ENCODE results near the gene KCNQ1OT1.
A peak's percentile ranks its signal among the peaks of the same experiment; 100 is the strongest.

Gene KCNQ1OT1

DNA sequence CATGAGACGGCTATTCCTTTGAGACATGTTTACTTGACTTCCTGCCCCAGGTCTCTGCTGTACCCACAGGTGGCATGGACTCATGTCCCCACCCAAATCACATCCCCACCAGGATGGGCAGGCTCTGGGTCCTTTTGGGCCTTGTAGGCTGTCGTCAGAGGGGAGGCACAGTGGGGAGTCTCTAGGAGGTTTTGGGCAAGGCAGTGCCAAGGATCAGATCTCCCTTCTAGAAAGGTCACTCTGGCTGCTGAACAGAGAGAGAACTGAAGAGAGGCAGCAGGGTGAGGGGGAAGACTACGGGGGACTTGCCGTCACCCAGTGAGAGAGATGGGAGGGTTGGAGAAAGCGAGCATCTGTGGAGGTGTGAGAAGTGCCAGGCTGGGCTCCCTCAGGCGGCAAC lies 4.6 kb upstream of the KCNQ1OT1 start:
- DNase-seq (ENCODE audit: insufficient read length, low spot score) (no peak), FAIRE-seq (no peak)

DNA sequence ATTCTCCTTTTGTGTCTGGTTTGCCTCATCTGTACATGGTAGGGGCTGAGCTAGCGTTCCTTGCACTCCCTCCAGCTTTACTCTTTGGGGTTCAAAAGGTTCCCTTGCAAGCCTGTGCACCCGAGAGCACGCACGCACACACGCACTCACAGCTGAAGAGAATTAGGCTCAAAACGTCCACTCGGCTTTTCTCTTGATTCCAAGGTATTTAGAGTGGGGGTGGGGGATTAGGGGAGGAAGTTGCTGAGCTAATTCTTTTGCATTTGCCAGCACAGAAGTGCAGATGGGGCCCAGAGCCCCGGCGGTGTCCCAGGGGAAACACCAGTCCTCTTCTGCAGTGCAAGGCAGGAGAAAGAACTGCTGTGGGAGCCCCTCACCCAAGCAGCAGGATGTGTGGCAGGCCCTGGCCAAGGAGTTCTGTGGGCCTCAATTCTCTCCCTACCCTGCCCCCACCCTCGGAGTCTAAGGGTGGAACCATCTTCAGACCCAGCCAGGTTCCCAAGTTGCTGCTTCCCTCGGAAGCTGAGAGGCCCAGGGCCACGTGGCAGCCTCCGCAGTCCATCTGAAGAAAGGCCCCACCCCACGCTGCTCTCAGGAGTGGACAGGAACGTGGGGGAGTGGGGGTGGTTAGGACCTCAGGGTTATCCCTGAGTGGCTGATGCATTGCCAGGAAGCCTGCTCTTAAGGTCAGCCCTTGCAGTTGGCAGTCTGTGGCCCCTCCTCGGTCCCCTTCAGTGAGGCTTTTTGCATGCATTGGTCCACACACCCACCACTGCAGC lies 3.8 kb upstream of the KCNQ1OT1 start:
- FAIRE-seq (no peak), DNase-seq (ENCODE audit: insufficient read length, low spot score) (no peak)

DNA sequence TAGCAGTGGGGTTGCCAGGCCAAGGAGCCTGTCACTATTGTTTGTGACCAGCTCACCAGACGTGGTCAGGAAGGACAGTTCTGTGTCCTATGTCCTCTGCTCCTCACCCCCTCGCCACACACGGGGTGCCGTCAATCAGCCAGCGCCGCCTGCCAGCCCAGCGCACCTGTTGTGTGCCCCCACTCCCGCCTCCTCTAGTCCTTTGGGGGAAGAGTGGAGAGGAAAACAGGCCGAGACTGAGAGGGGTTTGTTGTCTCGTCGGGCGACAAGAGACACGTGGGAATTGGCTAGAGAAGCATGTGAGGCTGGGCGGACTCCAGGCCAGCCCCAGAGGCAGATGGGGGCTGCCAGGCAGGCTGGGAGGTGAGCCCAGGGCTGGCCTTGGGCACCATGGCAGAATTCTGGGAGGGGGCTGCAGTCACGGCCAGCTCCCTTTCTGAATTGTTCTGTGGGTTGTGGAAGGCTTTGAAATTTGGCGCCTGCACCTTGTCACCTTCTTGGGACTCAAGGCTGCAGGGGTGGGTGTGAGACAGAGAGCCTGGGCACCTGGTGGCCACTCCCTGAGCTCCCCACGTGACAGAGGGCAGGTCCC lies 3.1 kb upstream of the KCNQ1OT1 start:
- no peak for DNase-seq (ENCODE audit: insufficient read length, low spot score)
- no peak for FAIRE-seq

DNA sequence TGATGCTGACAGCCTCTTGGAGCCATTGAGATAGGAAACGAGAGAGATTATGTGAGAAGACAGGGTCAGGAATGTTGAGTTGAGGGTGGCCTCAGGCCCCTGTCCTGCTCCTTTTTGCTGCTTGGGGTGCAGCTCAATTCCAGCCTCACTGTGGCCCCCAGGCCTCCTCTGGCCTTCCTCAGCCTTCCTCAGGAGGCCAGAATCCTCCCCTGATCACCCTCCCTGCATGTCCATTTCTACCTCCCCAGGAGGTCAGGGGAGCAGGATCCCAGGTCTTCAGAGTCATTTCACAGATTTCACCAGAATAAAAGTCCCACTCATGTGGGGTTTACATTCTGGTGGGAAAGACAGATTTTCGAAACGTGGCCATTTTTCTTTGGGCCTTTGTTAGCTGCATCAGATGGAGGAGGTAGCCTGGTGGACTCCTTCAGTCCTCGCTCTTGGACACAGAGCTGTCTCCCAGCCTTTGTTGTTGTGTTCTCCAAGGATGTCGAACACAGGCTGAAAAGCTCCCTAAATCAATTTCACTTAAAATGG lies 2.2 kb upstream of the KCNQ1OT1 start:
- no peak for FAIRE-seq

DNA sequence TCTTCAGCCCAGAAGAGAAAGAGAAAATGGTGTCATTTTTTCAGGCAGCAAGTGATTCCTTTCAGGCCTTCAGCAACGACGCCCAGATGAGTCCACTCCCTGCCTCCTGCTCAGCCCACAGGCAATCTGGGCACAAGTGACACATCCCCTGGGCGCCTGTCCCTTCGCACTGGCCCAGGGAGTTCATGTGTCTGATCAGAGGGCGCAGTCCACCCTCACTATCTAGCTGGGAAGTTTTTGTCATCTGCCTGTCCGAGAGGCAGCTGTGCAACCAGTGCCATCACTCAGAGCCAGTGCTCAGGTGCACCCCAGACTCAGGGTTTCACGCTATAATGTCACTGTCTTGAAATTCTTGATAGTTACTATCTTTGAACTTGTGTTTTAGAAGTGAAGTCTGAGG lies 1.4 kb upstream of the KCNQ1OT1 start:
- FAIRE-seq (no peak), DNase-seq (ENCODE audit: insufficient read length, low spot score) (no peak)

More for the DNA sequence above, 2.2 kb upstream of the KCNQ1OT1 start:
- DNase-seq (ENCODE audit: insufficient read length, low spot score), result no peak

- peak; percentile 44 for FAIRE-seq
- no peak for DNase-seq (ENCODE audit: insufficient read length, low spot score)
Measured at GRCh38 chr11:2700415-2701211, 819 bp upstream of the KCNQ1OT1 start.

DNA sequence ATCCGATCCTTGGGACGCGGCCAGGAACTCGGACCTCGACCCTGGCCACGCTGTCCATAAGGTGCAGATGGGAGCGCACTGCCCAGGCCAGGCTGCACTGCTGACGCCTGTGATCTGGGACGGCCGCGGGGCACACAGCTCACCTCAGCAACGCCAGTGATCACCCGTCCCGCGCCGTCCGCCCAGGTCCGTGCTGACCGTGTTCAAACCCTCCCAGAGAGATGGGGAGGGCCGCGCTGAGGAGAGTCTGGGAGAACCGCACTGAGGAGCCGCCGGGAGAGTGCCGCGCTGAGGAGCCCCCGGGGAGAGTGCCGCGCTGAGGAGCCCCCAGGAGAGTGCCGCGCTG lies 636 bp downstream of the KCNQ1OT1 start:
- DNase-seq (ENCODE audit: insufficient read length, low spot score), result no peak
- FAIRE-seq, result no peak

GRCh38 chr11:2698386-2699184 lies 1.2 kb downstream of the KCNQ1OT1 start:
- FAIRE-seq, result no peak

GRCh38 chr11:2697866-2698265 lies 1.9 kb downstream of the KCNQ1OT1 start:
- FAIRE-seq (no peak), DNase-seq (ENCODE audit: insufficient read length, low spot score) (no peak)

More at GRCh38 chr11:2698386-2699184, 1.2 kb downstream of the KCNQ1OT1 start:
- no peak for DNase-seq (ENCODE audit: insufficient read length, low spot score)

DNA sequence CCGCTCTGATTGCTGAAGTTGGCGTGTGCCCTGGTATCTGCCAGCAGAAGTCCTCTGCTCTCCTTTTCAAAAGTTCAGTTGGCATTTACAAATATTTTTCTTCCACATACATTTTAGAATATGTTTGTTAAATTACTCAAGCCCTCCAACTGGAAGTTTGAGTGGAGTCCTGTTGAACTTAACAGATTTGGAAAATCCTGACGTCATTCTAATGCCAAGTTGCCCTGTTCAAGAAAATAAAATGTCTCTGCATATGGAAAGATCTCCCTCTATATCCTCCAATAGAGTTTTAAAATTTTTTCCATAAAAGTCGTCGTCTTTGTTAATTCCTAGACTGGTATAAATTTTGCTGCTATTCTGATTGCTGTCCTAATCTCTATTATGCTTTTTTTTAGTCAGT lies 3.3 kb downstream of the KCNQ1OT1 start:
- FAIRE-seq (no peak), DNase-seq (ENCODE audit: insufficient read length, low spot score) (no peak)

DNA sequence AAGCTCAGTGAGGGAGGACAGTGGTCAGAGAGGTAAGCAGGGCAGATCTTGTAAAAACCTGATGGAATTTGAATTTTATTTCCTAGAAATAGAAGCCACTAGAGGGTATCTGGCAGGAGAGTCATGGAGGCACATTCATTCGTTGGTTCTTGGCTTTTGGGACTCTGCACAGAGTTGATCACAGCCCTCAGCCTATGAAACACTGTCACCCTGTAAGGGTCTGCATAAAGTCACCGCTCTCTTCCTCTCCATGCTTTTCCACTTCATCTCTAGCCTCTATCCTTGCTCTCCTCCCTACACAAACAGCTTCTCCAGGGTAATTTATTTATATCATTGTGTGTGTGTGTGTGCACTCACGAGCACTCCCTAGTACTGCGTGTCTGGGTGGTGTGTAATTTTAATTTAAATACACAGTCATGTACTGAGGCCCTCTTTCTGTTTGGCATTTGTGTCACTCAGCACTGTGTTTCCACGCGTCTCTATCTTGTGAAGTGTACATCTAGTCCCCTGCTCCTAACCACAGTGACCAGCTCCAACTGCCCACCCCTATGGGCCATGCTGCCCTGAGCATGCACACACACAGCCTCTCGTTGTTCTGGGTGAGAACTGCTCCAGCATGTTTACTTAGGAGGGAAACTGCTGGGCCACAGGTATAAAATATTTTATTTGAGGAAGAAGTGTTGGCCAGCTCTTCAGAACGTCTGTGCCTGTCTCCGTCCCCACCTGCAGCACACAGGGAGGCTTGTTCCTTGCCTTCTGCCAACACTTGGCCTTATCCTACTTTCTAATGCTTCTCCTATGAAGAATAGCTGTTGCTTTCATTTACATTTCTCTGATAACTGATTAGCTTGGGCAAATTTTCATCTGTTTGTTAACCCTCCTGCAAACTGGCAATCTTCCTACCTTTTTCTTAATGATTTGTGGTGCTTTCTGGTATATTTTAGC lies 4.5 kb downstream of the KCNQ1OT1 start:
- DNase-seq (ENCODE audit: insufficient read length, low spot score) (no peak), FAIRE-seq (no peak)

- DNase-seq (ENCODE audit: insufficient read length, low spot score), result no peak
- FAIRE-seq, result no peak
Measured at GRCh38 chr11:2694495-2694894, 5.3 kb downstream of the KCNQ1OT1 start.

DNA sequence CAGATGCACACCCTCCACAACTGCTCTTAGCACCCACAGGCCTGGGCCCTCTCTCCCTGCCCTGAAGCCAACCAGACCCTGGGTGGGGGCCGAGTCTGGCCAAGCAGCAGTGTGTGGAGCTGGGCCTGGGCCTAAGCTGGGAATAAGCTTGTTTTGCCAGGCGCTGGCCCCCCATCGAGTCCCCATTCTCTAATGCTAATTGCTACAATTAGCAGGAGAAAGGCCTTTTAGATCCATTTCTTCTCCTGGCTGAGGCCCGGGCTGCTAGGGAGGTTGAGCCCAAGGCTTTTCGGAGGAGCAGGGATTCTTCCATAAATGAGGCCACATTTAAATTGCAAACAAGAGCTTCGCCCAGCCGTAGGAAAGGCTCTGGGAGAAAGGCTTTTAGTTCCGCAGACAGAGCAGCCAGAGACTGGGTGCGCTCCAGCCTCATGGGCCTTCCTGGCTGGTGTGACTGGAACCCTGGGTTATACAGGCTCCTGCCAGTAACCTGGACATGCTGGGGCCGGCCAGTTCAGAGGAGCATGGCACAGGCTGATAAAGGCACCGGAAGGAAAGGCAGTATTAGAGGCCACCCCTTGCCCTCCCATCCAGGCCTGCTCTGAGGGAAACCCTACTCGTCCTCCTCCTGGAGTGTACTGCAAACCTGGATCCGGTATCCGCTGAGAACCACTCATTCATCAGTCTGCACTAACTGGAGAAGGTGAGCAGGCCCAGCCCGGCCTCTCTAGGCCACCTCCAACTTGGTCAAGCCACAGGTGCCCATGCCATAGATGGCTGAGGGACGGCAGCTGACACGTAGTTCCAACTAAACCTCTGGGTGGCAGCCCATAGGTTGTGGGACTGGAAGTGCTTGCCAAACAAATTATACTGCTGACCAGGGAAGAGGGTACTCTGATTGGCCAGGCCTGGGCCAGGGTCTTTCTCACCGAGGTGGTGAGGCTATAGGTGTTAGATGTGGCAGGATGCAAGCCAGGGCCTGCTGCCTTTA lies 6.2 kb downstream of the KCNQ1OT1 start:
- no peak for FAIRE-seq
- no peak for DNase-seq (ENCODE audit: insufficient read length, low spot score)

DNA sequence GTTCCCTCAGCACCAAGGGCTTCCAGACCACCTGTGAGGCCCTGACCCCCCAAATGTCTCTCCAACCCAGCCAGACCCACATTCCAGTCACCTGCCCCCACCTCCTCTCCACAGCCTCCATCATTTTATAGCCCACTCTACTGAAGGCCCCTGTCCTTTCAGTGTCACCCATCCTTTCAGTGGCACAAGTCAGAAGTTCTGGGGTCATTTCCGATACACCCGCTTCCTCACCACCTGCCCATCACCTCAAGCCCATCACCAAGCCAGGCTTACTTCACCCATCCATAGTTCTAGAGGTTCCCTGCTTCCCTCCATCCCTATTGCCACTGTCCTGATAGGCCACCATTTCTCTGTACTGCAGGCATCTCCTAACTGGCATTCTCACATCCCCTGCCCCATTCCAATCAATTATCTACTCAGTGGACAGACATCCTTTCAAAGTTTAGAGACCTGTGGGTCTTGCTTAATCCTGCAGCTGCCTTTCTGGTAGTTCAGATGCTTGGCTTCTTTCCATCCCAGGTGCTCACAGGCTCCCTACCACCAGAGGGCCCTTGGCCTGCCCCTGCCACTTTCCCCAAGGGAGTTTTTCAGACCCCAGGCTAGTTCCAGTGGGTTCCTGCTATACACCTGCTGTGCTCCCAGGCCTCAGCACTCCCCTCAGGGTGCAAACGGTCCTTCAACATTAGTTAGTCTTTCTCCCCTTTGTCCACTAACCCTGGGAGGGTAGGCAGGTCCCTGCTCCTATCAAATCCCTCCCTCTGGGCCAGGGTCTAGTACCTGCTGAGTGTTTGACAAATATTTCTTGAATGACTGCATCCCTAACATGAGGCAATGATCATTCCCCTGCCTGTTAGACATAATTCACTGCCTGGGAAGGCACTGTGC lies 7.6 kb downstream of the KCNQ1OT1 start:
- DNase-seq (ENCODE audit: insufficient read length, low spot score) (no peak), FAIRE-seq (no peak)

- FAIRE-seq, result no peak
- no peak for DNase-seq (ENCODE audit: insufficient read length, low spot score)
Measured at GRCh38 chr11:2691355-2691761, 8.4 kb downstream of the KCNQ1OT1 start.

- no peak for FAIRE-seq
- DNase-seq (ENCODE audit: insufficient read length, low spot score), result no peak
Measured at GRCh38 chr11:2690596-2691354, 9.0 kb downstream of the KCNQ1OT1 start.
